GM18907 (cell line): ENCODE results near the gene HSDL2.
"Not testable (repeated sequence)": the region's sequence is repeated elsewhere in the genome, so short reads cannot be mapped to it uniquely, and the experiment has no call there.

ENCODE experiments used
- ATAC-seq: cut with Tn5 transposase; IDR thresholded peaks from one replicate; pipeline ENCODE4 v1.9.1; 2021; ENCODE audit warnings: mild to moderate bottlenecking, moderate library complexity; ENCODE audit not compliant: unreplicated experiment

The HSDL2 gene

DNA sequence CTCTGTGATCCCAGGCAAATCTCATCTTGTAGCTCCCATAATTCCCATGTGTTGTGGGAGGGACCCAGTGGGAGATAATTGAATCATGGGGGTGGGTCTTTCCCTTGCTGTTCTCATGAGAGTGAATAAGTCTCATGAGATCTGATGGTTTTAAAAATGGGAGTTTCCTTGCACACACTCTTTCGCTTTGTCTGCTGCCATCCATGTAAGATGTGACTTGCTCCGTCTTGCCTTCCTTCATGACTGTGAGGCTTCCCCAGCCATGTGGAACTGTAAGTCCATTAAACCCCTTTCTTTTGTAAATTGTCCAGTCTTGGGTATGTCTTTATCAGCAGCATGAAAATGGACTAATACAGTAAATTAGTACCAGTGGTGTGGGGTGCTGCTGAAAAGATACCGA lies 14.7 kb upstream of the HSDL2 start:
- ATAC-seq = not testable (repeated sequence)

DNA sequence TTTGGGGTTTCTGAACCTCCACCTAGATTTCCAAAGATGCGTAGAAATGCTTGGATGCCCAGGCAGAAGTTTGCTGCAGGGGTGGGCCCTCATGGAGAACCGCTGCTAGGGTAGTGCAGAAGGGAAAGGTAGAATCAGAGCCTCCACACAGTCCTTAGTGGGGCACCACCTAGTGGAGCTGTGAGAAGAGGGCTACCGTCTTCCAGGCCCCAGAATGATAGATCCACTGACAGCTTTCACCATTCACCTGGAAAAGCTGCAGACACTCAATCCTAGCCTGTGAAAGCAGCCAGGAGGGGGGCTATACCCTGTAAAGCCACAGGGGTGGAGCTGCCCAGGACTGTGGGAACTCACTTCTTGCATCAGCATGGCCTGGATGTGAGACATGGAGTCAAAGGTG lies 13.3 kb upstream of the HSDL2 start:
- no peak for ATAC-seq

DNA sequence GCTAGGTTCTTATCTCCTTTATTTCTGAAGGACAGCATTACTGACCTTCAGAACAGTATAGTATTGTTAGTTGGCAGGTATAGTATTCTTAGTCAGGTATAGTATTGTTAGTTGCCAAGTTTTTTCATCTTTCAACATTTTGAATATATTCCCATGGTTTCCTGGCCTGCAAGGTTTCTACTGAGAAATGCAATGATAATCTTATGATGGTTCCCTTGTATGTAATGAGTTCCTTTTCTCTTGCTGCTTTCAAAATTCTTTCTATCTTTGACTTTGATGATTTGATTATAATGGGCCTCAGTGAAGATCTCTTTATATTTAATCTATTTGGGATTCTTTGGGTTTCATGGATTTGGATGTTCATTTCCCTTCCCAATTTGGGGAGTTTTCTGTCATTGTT lies 12.4 kb upstream of the HSDL2 start:
- no peak for ATAC-seq

DNA sequence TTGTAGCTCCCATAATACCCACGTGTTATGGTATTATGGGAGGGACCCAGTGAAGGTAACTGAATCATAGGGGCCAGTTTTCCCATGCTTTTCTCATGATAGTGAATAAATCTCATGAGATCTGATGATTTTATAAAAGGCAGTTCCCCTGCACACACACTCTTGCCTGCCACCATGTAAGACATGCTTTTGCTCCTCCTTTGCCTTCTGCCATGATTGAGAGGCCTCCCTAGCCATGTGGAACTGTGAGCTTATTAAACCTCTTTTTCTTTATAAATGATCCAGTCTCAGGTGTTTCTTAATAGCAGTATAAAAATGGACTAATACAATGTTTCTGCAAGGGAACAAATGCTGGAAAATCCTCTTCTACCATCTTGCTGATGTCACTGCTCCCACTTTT lies 10.1 kb upstream of the HSDL2 start:
- no peak for ATAC-seq

DNA sequence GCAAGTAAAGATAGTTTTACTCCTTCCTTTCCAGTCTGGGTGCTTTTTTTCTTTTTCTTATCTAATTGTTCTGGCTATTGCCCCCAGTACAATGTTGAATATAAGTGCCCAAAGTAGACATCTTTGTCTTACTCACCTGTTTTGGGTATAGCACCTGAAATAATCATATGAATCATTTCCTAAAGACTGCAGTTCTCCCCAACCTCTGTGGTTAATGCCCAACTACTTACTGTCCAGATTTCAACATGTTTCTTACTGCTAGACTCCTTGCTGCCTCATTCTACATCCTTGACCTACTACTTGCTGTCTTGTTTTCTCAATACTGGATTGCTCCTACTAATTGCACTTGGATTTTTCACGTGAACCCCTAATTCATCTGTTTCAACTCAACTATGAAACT lies 8.8 kb upstream of the HSDL2 start:
- ATAC-seq = no peak

DNA sequence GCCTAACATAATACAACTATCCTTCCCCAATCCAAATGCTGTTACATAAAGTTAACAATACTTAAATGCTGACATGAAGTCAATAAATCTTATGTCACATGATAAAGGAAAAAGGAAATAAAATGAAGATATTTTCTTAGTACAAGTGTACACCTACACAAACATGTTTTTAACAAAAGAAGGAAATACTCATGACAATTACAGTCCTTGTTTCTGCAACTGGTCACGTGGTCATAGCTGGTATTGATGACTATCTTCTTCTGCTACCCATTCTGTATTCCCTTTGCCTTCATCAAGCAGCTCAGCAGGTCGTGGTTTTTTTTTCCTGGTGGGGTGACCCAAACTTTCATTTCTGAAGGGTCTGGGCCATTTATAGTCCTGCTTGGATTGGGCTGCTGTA lies 6.2 kb upstream of the HSDL2 start:
- not testable (repeated sequence) for ATAC-seq

DNA sequence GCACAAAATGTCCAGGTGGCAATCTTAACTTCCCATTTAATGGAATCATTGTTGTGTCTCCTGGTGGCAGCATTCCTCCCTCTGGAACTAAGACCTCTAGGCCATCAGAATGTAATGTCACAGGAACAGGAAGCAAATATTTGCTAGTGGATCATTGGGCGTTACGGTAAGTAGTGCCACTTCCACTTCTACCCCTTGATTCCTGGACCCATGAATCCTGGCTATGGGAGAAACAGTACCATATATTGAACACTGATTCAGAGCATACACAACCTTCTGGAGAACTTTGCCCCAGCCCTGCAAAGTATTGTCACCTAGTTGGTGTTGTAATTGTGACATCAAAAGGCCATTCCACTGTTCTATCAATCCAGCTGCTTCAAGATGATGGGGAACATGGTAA lies 5.7 kb upstream of the HSDL2 start:
- not testable (repeated sequence) for ATAC-seq

DNA sequence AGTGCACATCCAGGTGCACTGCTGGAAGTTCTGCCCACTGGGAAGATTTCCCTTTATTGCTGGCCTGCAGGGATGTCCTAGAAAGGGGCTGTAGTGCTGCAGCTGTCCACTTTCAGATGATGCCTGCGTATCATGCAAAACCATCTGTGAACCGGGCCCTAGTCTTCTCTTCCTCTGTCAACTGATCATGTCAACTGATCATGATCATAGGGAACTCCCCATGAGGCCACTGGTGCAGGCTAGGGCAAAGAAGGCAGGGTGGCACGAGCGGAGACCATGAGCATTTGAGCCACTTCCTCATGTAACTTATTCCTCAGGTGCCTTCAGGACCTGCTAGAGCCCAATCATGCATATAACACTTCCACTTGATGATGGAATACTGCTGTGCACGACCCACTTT lies 4.5 kb upstream of the HSDL2 start:
- no peak for ATAC-seq

DNA sequence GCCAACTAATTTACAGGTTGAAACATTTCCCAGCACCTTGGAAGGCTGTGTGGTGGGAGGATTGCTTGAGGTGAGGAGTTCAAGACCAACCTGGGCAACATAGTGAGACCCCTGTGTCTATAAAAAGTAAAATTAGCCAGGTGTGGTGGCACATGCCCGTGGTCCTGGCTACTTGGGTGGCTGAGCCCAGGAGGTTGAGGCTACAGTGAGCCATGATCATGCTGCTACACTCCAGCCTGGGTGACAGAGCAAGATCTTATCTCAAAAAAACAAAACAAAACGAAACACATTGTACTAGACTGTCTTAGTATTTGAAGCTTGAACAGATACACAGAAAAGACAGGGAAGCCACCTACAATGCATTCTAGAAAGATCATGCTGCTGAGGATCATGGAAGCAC lies 2.8 kb upstream of the HSDL2 start:
- no peak for ATAC-seq

DNA sequence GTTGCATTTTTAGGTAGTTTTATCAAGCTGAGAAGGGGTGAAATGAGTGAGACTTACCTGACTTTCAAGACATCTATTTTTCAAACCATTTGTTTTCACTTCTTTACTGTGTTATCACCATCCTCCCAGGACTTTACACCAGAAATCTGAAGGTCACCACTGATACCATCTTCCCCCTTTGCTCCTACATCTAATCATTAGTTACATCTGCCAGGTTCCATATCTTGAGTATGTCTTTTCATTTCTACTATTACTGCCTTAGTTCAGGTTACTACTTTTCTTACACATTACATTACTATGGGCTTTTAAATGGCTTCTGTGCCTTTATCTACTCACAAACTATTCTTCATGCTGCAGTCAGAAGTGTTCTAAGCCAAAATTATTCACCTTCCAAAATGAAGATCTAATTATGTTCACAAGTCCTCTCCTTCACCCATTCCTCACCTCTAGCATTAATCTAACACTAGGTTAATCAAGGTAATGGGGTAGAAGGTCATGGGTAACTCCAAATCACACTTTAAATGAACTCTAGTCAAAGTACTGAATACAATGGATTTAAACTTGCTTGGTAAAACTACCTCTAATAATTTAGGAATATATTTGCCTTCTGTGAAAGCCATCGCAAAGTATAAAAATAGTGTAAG lies 2.1 kb upstream of the HSDL2 start:
- ATAC-seq = no peak

DNA sequence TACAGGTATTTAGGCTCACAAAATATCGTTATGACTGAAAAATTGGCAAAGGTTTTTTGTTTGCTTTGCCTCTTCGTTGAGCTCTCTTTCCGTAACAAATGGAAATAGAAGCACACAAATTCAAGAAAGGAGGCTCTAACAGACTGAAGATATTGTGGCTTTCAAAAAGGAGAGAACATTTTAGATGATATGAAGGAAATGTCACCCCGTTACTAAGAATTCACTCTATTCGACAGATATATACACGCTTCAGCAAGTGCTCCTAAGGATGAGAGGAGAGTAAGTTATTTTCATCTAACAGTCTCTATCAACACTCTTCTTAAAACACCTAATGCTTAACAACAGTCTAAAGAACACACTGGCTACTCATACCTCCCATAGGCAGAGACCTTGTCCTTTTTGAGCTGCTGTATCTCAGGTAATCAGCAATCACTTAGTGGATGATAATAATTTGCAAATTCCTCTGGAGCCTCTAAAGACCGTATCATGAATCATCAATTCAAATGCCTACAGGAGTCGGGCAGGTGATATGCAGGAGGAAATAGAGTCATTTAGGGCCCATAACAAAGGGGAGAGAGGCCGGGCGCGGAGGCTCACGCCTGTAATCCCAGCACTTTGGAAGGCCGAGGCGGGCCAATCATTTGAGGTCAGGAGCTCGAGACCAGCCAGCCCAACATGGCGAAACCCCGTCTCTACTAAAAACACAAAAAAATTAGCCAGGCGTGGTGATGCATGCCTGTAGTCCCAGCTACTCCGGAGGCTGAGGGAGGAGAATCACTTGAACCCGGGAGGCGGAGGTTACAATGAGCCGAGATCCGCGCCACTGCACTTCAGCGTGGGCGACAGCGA lies 1.4 kb upstream of the HSDL2 start:
- peak; percentile 6 for ATAC-seq

DNA sequence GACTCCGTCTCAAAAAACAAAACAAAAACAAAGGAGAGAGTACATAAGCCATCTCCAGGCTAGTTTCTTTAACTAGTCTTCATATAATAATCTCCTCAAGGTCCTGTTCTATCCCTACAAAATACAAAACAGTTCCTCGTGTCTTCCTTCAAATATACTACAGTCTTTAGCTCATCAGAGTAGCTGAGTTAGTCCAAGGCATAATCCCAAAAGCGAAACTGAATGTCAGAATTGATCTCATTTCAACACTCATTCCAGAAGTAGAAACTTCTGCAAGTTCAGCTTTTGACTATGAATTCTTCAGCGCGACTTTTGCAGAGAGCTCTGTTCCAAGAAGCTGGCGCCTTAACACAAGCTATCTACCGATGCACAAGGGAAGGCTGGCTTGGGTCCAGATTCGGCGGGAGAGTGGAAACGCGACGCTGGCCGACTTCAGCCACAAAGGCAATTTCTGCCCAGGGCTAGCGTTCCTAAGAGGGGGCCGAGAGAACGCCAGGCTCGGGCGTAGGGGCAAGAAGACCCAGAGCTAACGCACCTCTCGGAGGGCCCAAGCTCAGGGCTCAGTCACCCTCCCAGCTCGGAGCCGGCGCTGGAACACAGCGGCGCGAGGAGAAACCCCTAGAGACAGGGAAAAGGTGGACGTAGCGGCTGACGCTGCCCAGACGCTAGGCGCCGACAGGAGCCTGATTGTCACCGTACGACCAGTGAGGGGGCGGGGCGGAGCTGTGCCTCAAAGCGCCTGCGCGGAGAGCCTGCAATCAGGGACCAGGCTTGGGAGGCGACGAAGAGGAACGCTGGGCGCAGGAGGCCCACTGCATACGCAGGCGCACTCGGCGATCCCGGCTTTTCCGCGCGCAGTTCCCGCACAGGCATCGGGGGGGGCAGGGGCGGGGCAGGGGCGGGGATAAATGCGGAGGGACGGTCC lies 469 bp upstream of the HSDL2 start:
- peak; percentile 89 for ATAC-seq

DNA sequence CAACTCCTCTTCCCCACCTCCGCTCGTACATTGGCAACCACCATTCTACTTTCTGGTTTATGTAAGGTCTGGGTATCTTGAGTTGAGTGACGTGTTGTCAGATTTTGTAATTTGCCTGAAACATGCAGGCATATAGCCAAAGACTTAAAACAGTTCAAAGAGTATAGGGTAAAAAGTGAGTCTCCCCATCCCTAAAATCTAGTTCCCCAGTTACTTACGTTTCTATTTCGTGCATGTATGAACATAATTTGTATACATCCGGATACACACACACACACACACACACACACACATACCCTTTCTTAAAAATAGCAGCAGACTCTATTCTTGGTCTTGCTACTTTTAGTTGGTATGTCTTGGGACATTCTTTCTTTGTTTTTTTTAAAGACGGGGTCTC lies 915 bp downstream of the HSDL2 start:
- ATAC-seq = no peak

DNA sequence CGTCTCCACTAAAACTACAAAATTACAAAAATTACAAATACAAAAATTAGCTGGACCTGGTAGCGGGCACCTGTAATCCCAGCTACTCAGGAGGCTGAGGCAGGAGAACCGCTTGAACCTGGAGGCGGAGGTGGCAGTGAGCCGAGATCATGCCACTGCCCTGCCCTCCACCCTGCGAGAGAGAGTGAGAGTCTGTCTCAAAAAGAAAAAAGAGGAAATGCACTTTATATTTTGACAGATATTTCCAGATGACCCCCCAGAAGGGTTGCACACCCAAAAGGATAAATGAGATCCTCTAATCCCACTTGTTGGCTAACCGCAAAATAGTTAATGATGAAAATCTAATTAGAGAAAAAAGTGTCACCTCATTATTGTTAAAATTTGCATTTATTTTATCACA lies 2.2 kb downstream of the HSDL2 start:
- ATAC-seq = no peak

DNA sequence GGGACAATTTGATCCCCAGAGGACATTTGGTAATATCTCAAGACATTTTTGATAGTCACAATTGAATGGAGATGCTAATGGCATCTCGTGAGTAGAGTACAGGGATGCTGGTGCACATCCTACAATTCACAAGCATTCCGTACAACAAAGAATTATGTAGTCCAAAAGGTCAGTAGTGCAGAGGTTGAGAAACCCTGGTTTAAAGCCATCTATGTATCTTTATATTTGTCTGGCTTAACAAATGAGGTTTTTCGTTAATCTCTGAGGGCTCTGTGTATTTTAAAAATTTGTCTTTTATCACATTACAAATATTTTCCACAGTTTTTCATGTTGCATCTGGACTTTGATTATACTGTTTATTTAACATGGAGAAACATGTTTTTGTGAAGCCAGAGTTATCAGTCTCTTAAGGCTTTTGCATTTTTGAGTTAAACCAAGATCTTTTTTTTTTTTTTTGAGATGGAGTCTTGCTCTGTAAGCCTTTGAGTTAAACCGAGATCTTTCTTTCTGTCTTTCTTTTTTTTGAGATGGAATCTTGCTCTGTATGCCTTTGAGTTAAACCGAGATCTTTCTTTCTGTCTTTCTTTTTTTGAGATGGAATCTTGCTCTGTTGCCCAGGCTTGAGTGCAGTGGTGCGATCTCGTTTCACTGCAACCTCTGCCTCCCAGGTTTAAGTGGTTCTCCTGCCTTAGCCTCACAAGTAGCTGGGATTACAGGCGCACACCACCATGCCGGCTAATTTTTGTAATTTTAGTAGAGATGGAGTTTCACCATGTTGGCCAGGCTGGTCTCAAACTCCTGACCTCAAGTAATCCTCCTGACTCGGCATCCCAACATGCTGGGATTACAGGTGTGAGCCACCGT lies 2.8 kb downstream of the HSDL2 start:
- no peak for ATAC-seq

DNA sequence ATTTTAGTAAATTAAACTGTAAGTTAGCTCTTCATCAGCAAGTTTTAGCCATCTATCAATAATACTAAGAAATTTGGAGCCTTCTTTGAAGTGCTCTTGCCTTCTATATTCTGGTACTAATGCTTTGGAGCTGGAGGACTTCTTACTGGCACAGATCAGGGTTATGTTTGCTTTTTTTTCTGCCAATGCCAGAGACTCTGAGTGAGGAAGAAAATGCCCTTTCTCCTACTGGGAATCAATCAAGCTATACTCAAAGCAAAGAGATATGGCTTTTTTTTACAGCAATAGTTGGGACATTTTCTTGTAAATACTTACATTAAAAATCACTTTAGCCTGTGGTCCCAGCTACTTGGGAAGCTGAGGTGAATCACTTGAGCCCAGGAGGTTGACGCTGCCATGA lies 4.3 kb downstream of the HSDL2 start:
- no peak for ATAC-seq

DNA sequence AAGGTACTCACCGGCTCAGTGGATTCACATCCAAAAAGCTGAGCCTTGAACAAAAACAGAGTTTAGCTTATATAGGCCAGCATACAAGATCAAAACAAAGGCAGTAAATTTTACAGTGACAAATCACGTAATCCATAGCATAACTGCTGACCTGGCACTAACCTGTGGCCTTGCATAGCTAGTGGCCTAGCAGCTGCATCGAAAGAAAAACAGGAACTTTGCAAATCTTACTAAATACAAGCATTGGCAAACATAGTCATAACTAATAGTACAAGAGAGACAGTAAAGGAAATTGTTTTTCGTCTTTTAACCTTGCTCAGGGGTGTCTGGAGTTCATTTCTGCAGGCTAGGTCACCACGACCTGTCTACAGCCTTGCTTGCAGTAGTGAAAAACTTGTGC lies 4.8 kb downstream of the HSDL2 start:
- no peak for ATAC-seq

DNA sequence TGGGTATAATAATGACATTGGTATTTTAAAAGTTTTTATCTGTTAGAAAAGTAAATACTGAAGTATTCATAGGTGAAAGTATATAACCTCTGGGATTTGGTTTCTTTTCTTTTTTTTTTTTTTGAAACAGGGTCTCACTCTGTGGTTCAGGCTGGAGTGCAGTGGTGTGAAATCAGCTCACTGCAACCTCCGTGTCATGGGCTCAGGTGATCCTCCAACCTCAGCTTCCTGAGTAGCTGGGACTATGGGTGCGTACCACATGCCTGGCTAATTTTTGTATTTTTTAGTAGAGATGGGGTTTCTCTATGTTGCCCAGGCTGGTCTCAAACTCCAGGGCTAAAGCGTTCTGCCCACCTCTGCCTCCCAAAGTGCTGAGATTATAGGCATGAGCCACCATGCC lies 7.2 kb downstream of the HSDL2 start:
- no peak for ATAC-seq

DNA sequence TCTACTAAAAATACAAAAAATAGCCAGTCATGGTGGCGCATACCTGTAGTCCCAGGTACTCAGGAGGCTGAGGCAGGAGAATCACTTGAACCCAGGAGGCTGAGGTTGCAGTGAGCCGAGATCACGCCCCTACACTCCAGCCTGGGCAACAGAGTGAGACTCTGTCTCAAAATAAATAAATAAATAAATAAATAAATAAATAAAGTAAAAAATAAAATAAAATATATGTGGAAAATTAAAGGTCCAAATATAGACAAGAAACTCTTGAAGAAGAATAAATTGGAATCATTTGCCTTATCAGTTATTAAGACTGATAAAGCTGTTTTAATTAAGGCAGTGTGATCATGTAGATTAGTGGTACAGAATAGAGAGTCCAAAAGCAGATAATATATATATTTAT lies 10.0 kb downstream of the HSDL2 start:
- ATAC-seq = not testable (repeated sequence)

DNA sequence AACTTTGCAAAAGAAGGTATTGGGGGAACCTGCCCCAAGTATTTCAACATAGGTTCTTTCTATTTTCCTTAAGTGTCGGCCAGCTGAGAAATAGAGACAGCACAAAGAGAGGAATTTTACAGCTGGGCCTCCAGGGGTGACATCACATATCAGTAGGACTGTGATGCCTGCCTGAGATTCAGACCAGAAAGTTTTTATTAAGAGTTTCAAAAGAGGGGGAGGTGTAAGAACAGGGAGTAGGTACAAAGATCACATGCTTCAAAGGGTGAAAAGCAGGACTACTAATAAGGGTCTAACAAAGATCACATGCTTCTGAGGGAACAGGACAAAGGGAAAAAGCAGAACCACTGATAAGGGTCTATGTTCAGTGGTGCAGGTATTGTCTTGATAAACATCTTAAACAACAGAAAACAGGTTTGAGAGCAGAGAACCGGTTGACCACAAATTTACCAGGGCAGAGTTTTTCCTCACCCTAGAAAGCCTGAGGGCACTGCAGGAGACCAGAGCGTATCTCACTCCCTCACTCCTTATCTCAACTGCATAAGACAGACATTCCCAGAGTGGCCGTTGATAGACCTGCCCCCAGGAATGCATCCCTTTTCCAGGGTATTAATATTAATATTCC lies 12.1 kb downstream of the HSDL2 start:
- ATAC-seq = not testable (repeated sequence)
